ENCODE measurements around the gene SPTAN1. TPM values are rescaled to one million over a fixed set of nuclear protein-coding genes. Genes with fewer than 3 reads are reported as not detected.

The SPTAN1 gene
- total and polyA plus RNA-seq, 9 donors = 120 to 301 (median 261) TPM

DNA sequence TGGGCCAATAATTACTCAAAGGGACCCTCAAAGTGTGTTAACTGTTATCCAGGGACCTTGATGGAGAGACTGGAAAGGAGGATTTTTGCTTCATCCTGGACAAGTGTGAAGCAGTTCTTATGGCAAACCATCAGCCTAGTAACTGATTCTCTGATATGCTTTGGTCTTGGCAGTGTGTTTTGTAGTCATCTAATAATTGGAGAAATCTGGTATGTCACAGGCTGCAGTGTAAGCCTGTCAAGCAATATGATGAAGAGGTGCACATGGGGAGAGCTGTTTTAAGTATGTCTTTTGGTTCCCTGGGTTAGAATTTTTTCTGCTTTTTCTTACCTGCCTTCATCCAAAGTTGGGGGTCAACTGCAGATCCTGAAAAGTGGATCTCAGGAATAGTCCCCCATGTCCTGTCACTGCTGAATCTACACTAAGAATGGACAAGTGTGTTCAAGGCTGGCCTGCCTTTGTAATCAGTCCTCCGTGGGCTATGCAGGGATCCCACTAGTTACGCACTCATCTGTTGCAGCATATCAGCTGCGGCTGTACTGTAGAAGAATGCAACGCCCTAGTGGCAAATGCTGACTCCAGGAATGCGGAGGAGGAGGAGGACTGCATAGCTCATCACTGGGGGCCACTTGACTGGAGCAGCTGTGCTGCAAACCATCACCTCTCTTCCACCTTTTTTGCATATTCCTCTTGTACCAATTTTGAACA lies 1.9 kb downstream of the SPTAN1 start:
- Histone ChIP-seq H3K36me3 (no peaks in the 10 kb centered on the region), H3K27me3 (no peaks in the 10 kb centered on the region), H3K4me1 (ENCODE audit: insufficient read depth) (peaks cover 10% of the 10 kb centered on the region), H3K9me3 (no peaks in the 10 kb centered on the region), H3K27ac (peak overlapping the region in 1 of 2 donors; percentile 30), H3K4me3 (no peak overlapping the region)
- DNase-seq = peak; percentile 31 to 67 (median 59)
- TF ChIP-seq EP300 (IDR thresholded peaks at IDR 0.05) (no peak), CTCF (IDR thresholded peaks at IDR 0.05) (no peak)
- 2 to 9% (median 3%) methylated on average over 5 of the region's 5 CpGs for WGBS, 3 donors
- intact Hi-C loops (cut with DNase I) = loop anchor here in 1 of 4 donors (5.0 kb wide), 1 partner anchor 192 kb away; no protein-coding TSS in a partner anchor

DNA sequence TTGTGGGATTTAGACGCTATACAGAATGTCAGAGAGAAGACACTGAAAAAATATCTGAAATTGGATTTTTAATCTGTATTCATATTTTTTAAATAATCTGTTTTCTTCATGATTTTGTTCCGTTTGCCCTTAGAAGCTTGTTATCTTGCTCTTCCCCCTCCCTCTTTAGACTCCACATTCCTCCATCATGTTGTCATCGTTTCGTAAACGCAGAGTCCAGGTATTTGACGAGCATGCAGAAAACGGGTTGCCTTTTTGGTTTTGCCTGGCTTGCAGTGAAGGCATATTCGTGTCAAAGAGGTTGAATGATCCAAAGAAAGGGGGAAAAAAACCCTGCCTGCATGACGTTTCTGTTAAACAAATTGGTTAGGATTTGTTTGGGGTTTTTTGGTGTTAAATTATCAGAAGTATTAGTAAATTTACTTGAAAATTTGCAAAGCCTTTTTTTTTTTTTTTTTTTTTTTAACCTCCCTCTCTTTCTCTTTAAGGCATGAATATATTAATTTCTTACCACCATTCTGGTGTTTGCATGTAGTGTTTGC lies 2.9 kb downstream of the SPTAN1 start:
- Histone ChIP-seq H3K27ac (peak overlapping the region in 1 of 2 donors; percentile 30), H3K4me3 (no peak overlapping the region), H3K9me3 (no peaks in the 10 kb centered on the region), H3K27me3 (no peaks in the 10 kb centered on the region), H3K4me1 (ENCODE audit: insufficient read depth) (peaks cover 12% of the 10 kb centered on the region), H3K36me3 (no peaks in the 10 kb centered on the region)
- 2 to 11% (median 6%) methylated on average over 9 of the region's 9 CpGs for WGBS, 3 donors
- DNase-seq = peak in 1 of 5 donors; percentile 30
- TF ChIP-seq EP300 (IDR thresholded peaks at IDR 0.05) (no peak), CTCF (IDR thresholded peaks at IDR 0.05) (no peak), POLR2A (IDR thresholded peaks at IDR 0.05) (no peak)
- intact Hi-C loops (cut with DNase I) = no loop called here

GRCh38 chr9:128556276-128556675 lies 3.9 kb downstream of the SPTAN1 start:
- no peaks in the 10 kb centered on the region for H3K9me3 ChIP-seq
- no peaks in the 10 kb centered on the region for H3K36me3 ChIP-seq
- no peak overlapping the region for H3K27ac ChIP-seq
- intact Hi-C loops (cut with DNase I) = no loop called here
- H3K27me3 ChIP-seq = no peaks in the 10 kb centered on the region
- no peak overlapping the region for H3K4me3 ChIP-seq
- no peak for TF ChIP-seq EP300 (IDR thresholded peaks at IDR 0.05)
- no peak for TF ChIP-seq CTCF (IDR thresholded peaks at IDR 0.05)
- no peak for TF ChIP-seq POLR2A (IDR thresholded peaks at IDR 0.05)
- DNase-seq = no peak
- peaks cover 10% of the 10 kb centered on the region for H3K4me1 ChIP-seq (ENCODE audit: insufficient read depth)
- WGBS, 3 donors = 71 to 76% (median 75%) methylated on average over 2 of the region's 2 CpGs

- no peak for DNase-seq
- H3K36me3 ChIP-seq = no peaks in the 10 kb centered on the region
- TF ChIP-seq CTCF (IDR thresholded peaks at IDR 0.05) (no peak), EP300 (IDR thresholded peaks at IDR 0.05) (no peak), POLR2A (IDR thresholded peaks at IDR 0.05) (no peak)
- peaks cover 10% of the 10 kb centered on the region for H3K4me1 ChIP-seq (ENCODE audit: insufficient read depth)
- H3K27ac ChIP-seq = no peak overlapping the region
- no peaks in the 10 kb centered on the region for H3K9me3 ChIP-seq
- intact Hi-C loops (cut with DNase I) = no loop called here
- H3K27me3 ChIP-seq = no peaks in the 10 kb centered on the region
- 38 to 43% (median 39%) methylated on average over 5 of the region's 5 CpGs for WGBS, 3 donors
- no peak overlapping the region for H3K4me3 ChIP-seq
Measured at GRCh38 chr9:128556926-128557634, 4.7 kb downstream of the SPTAN1 start.
